ENCODE measurements around the gene MPHOSPH9.
"Not testable (repeated sequence)": the region's sequence is repeated elsewhere in the genome, so short reads cannot be mapped to it uniquely, and the experiment has no call there.

Gene MPHOSPH9

DNA sequence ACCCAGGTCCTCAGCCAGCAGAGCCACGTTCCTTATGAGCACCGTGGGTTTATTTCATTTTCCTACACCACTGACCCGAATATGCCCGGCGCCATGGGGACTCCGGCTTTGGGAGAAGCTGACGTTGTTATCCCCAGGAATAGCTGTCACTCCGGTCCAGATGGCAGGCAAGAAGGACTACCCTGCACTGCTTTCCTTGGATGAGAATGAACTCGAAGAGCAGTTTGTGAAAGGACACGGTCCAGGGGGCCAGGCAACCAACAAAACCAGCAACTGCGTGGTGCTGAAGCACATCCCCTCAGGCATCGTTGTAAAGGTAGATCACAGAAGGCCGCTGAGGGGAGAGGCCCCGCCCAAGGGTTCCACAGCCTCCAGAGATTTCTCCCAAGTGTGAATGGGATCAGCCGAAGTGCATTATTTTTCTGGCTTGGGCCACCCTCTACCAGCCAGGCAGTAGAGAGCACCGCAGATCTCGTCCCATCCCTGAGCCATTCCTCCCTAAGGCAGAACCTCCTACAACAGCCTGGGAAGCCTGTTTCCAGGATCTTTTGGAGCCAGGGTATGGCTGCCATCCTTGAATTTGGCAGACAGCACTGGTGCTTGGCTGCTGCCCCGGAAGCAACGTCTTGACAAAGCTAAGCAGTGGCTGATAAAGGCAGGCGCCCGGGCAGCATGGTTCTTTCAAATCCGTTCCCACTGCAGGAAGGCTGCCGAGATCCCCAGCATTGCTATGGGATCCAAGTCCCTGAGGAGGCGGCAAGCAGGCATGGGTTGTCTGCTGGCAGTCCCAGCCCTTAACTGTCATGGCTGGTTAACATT, 20.9 kb upstream of the MPHOSPH9 start:
- DNase-seq: peak; percentile 96

DNA sequence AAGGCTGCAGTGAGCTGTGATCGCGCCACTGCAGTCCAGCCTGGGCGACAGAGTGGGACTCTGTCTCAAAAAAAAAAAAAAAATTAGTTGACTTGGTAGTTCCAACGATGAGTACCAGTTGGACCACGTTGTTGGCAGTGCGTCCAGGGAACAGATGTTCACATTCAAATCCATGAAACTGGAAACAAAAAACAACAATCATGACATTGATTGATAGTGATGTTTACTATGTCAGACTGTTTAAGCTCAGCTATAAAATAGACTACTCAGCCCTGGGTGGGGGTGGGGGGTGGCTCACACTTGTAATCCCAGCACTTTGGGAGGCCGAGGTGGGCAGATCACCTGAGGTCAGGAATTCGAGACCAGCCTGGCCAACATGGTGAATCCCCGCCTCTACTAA, 19.4 kb upstream of the MPHOSPH9 start:
- DNase-seq: peak; percentile 95

DNA sequence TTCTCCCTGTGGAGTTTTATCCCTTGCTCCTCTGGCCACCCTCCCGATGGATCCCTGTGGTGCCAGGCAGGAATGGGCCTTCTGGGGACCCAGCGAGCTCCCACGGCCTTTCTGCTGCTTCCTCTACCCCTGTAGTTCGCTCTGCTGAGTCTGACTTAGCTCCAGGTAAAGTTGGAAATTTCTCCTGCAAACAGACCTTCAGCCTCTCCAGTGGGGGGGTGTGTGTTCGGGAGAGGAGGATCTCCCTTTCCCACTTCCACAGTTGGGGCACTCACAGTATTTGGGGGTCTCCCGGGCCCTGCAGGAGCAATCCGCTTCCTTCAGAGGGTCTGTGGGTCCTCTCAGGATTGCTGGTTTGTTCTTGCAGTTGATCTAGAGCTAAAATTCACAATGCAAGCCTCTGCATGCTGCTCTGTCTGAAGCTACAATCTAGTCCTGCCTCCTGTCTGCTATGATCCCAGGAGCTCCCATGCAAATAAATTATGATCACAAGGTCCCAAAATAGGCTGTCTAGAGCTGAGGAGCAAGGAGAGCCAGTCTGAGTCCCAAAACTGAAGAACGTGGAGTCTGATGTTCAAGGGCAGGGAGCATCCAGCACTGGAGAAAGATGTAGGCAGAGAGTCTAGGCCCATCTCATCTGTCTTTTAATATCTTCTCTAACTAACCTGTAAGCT, 18.6 kb upstream of the MPHOSPH9 start:
- DNase-seq: no peak

DNA sequence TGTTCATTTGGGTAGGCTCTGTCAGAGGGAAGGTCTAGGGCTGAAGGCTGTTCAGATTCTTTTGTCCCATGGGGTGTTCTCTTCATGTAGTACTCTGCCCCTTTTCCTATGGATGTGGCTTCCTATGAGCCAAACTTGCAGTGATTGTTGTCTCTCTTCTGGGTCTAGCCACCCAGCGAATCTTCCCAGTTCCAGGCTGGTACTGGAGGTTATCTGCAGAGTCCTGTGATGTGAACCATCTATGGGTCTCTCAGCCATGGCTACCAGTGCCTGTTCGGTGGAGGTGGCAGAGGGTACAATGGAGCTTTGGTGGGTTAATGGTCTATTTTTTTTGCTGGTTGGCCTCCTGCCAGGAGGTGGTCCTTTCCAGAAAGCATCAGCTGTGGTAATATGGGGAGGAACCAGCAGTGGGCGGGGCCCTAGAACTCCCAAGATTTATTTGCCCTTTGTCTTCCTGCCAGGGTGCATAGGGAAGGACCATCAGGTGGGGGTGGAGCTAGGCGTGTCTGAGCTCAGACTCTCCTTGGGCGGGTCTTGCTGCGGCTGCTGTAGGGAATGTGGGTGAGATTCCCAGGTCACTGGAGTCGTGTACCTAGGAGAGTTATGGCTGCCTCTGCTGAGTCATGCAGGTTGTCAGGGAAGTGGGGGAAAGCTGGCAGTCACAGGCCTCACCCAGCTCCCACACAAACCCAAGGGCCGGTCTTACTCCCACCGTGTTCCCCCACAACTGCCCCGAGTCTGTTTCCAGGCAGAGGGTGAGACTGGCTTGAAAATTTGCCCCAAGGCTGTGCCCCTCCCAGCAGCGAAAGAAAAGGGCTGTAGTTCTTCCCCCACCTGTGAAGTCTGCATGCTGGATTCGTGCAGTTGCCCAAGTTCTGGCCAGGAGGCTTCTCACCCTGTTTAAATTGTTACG, 17.8 kb upstream of the MPHOSPH9 start:
- DNase-seq: peak; percentile 73

DNA sequence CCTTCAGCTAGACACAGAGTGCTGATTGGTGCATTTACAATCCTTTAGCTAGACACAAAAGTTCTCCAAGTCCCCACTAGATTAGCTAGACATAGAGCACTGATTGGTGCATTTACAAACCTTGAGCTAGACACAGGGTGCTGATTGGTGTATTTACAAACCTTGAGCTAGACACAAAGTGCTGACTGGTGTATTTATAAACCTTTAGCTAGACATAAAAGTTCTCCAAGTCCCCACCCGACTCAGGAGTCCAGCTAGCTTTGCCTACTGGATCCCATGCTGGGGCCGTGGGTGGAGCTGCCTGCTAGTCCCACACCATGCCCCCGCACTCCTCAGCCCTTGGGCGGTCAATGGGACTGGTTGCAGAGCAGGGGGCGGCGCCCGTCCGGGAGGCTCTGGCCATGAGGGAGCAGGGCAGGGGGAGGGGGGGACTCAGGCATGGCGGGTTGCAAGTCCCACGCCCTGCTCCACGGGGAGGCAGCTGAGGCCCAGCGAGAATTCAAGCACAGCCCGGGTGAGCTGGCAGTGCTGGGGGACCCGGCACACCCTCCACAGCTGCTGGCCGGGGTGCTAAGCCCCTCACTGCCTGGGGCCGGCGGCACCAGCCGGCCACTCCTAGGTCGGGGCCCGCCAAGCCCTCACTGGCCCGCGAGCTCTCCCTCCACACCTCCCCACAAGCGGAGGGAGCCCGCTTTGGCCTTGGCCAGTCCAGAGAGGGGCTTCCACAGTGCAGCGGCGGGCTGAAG, 16.2 kb upstream of the MPHOSPH9 start:
- not testable (repeated sequence) for DNase-seq

DNA sequence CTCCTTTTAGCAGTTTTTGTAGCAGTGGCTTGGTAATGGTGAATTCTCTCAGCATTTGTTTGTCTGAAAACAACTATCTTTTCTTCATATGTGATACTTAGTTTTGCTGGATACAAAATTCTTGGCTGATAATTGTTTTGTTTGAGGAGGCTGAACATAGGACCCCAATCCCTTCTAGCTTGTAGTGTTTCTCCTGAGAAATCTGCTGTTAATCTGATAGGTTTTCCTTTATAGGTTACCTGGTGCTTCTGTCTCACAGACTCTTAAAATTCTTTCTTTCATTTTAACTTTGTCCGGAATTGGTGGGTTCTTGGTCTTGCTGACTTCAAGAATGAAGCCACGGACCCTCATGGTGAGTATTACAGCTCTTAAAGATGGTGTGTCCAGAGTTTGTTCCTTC, 15.2 kb upstream of the MPHOSPH9 start:
- not testable (repeated sequence) for DNase-seq

DNA sequence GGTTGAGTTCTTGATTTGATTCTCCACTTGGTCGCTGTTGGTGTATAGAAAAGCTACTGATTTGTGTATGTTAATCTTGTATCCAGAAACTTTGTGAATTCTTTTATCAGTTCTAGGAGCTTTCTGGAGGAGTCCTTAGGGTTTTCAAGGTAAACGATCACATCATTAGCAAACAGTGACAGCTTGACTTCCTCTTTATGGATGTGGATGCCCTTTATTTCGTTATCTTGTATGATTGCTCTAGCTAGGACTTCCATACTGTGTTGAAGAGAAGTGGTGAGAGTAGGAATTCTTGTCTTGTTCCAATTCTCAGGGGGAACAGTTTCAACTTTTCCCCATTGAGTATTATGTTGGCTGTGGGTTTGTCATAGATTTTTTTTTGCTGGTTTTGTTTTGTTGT, 12.7 kb upstream of the MPHOSPH9 start:
- DNase-seq: no peak

DNA sequence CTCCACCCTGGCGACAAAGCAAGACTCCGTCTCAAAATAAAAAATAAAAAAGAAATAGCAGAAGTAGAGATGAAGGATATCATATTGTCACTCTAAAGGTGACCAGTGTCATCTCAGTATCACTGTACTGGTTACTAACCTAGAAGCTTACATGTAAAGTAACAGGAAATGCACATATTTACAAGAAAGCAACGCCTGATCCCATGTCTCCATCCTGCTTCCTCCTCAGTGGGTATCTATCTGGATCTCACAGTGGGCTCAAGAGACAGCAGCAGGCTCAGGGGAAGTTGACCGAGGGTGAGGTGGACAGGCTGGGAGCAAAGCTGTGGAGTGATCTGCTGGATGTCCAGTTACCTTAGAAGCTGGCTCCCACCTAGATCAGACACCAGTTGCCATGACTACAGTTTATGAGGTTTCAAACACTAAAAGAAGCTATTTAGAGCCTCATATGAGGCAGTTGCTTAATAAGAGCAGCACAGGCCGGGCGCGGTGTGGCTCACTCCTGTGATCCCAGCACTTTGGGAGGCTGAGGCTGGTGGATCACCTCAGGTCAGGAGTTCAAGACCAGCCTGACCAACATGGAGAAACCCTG, 10.8 kb upstream of the MPHOSPH9 start:
- no peak for DNase-seq

DNA sequence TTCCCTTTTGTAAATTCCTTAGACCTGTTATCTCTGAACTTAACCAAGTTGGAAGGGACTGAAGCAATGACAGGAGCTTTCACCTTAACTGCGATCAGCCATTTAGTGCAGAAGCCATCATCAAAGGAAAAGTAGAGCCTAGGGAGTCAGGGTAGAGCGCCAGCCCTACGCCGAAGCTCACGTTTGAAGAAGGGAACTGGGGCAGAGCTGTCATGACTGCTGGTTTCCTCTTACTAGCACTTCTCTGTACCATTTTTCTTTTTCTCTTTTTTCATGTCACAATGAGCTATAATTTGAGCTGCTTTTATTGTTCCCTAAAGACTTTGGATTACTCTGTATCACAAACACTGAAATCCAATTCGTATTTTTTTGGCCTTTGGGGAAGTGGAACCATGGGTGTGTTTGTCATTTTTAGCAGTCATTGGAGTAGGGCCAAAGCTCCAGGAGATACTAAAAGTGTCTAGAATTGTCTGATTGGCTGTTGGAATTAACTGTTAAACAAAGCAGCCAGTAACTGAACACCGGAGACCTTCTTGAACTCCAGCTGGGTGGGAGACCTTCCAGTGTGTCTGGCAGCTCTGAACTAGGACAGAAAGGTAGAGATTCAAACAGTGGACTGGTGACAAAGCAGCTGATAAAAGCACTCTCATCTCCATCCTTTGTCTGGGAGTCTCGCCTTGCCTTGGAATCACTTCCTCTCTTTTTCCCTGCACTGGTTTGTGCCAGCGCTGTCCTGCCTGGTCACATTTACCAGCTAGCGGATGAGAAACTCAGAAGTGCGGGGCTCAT, 9.4 kb upstream of the MPHOSPH9 start:
- DNase-seq: peak; percentile 57

DNA sequence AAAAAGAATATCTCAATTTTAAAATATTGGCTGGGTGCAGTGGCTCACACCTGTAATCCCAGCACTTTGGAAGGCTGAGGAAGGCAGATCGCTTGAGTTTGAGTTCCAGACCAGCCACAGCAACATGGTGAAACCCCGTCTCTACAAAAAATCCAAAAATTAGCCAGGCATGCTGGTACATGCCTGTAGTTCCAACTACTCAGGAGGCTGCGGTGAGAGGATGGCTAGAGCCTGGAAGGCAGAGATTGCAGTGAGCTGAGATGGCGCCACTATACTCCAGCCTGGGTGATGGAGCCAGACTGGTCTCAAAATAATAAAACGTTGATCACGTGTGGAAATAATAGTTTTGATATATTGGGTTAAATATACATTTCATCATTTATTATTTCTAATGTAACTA, 6.0 kb upstream of the MPHOSPH9 start:
- DNase-seq: no peak

DNA sequence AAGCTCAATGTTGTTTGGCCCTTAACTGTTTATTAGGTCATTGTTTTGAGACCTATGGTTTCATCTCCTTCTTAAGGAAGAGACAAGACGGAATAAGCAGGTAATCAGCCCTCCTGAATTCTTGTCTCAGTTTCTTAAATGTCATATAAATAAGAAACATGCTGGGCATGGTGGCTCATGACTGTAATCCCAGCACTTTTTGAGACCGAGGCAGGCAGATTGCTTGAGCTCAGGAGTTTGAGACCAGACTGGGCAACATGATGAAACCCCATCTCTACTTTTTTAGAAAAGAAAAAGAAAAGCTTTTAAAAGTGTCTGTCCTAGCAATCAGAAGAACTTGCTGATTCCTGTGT, 5.4 kb upstream of the MPHOSPH9 start:
- no peak for DNase-seq

DNA sequence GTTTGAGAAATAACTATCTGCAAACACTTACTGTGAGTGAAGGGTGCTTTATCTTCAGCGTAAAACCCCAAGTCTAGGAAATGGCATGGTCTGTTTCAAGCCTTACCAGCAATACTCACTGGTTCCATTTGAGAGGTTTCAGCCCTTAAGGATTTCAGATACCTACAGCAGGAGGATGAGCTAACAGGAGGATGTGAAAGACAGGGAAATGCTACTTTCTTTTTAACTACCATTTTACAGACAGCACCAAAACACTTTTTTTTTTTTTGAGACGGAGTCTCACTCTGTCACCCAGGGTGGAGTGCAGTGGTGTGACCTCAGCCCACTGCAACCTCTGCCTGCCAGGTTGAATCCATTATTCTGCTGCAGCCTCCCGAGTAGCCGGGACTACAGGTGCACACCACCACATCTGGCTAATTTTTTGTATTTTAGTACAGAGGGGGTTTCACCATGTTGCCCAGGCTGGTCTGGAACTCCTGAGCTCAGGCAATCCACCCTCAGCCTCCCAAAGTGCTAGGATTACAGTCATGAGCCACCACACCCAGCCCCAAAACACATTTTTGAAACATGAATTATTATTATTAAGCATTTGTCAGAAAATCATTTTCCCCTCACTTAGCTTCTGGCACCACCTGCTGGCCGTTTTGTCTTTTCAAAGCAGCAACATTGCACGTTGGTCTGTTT, 4.8 kb upstream of the MPHOSPH9 start:
- DNase-seq: peak; percentile 24

DNA sequence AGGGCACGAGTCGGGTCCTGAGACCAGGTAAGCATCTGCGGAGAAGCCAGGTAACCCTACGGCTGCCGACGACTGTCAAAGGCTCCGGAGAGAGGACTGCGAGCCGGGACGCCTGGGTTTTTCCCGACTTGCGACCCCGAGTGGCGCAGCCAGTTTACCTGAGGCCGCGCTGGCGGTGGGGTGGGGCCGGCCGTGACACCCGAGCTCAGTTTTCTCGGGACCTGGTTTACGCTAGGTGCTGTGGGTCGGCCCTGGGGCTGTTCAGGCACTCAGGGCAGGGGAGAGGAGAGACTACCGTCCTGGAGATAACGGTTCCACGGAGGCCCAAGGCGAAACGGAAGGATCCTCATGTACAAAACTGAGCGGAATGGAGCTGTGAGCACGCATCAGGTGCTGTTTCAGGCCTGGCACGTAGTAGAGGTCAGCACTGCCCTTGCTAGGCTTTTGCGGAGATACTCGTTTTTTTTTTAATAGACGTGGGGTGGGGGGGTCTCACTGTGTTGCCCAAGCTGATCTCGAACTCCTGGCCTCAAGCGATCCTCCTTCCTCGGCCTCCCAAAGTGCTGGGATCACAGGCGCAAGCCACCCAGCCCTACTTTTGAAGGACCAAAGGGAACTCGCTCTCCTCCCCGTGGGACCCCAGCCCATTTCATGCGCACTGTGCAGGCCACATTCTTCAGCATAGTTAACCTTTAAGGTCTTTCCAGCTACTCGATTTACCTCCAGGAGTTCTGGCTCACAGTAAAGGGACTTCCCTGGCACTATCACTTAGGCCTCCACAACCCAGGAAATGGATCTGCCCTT, 766 bp upstream of the MPHOSPH9 start:
- no peak for DNase-seq

DNA sequence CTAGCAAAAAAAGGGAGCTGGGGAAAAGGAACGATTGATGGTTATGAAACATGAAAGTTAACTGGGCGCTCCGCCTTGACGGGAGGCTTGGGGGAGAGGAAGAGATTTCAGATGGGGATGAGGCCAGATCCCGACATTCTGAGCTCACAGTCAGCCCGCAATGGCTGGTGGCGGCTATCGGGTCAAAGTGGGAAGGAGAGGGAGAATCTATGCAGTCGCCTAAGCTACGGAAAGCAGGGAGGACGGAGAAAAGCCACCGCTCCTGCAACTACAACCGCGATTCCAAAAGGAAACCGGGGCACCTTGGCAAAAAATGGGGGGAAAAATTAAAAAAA, 502 bp downstream of the MPHOSPH9 start:
- no peak for DNase-seq

DNA sequence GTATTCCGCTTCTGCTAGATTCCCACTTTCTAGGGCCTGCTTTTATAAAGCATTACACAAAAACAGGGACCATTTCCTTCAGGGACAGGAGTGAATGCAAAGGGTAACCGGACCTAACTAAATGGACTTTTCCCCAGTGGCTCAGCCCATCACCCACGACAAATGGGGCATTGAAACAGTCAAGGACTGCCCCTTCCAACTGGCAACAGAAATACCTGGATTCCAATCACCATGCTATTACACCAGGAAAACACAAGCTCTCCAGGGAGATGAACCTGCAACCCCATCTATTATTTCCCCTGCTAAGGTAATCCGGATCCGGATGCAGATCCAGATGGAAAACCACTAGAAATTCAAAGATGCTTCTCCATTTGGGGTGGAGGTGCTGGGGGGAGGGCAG, 1.0 kb downstream of the MPHOSPH9 start:
- no peak for DNase-seq

DNA sequence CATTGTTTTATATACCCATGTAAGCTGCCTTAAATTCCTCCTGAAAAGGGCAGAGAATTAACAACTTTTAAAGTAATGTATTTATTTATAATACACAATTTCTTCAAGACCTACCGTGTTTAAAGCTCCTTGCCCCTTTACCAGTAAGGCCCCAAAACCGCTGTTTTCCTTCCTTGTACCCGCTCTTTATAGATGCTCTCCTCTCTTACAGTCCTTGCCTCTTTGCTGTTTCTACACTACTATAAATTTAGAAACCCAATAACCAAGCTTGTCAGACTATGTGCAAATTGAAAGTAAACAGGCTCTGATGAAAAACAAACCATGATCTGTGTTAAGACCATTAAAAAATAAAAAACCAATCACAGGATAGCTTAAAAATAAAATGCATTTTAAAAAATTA, 3.9 kb downstream of the MPHOSPH9 start:
- DNase-seq: no peak

DNA sequence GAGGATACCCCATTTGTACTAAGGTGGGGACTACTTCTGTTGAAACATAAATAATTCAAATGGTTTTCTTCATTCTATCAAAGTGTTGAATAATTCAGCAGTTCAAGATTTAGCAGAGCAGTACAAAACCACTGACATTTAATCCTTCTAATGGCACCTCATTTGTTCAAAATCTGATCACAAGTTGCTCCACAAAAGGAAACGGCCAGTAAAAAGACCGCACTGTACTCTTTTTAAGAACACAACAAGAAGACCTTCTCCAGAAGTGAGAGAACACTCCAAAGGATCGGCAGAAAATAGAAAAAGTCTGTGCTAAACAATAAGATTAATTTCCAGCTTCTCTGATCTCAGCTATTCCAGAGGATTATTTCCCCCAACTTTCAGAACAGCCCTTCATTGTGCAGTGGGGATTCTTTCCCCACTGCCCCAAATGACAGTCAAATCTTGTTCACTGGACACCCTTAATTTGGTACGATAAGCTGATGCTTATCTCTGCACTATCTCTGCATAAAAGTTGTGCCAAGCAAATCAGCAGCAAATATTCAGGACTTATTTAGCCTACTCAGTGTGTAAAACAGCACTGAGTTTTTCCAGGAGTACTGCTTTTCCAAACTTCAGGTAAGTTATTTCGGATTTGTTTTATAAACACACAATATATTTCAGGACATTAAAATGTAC, 5.2 kb downstream of the MPHOSPH9 start:
- DNase-seq: no peak

DNA sequence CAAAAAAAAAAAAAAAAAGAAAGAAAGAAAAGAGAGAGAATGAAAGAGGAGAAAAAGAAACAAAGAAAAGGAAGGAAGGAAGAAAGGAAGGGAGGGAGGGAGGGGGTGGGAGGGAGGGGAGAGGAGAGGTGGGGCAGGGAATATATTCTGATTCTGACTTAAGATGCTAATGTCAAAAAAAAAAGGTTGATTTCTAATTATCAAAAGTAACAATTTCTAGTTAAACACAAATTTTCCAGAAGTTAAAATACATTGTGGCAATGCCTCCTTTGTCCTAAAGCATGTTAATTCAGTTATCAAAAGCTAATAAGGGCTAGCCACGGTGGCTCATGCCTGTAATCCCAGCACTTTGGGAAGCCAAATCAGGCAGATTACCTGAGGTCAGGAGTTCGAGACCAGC, 7.5 kb downstream of the MPHOSPH9 start:
- no peak for DNase-seq

DNA sequence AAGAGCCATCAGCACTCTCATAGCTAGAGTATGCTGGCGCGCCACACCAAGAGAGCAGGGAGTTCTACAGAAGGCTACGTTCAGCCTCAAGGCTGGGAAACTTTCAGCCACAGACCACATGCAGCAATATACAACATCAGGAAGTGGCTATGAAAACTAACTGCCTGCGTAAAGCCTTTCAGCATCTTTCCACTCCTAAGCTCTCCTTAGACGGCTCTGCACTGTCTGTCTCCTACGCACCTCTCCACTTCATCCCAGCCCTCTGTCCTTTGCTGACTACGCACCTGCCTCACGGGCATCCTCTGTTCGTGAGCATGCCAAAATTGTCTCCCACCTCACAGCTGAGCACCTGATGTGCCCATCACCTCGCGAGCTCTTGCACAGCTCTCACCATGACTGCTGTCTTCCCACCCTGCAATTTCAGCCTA, 9.7 kb downstream of the MPHOSPH9 start:
- DNase-seq: no peak

DNA sequence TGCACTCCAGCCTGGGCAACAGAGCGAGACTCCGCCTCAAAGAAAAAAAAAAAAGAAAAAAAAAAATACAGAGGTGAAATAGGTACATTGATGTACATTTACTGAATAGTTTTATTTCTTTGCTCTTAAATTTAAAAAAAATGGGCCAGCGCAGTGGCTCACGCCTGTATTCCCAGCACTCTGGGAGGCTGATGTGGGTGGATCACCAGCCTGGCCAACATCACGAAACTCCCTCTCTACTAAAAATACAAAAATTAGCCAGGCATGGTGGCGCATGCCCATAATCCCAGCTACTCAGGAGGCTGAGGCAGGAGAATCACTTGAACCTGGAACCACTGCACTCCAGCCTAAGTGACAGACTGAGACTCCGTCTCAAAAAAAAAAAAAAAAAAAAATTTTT, 25.1 kb downstream of the MPHOSPH9 start:
- not testable (repeated sequence) for DNase-seq

Data from NCI-H446 treated with DMSO at 0.1 percent for 48 hours (cell line).